GM21737 (cell line): ENCODE data around the gene KRT2.

ENCODE experiments used
- ATAC-seq: cut with Tn5 transposase; IDR thresholded peaks from one replicate; pipeline ENCODE4 v1.9.1; 2021; ENCODE audit warnings: mild to moderate bottlenecking, moderate library complexity; ENCODE audit not compliant: unreplicated experiment

KRT2 gene

GRCh38 chr12:52617403-52617785 lies 34.6 kb downstream of the KRT2 start:
- no peak for ATAC-seq

- ATAC-seq: no peak
Measured at GRCh38 chr12:52616680-52617402, 35.2 kb downstream of the KRT2 start.

- ATAC-seq: no peak
Measured at GRCh38 chr12:52615912-52616311, 36.1 kb downstream of the KRT2 start.

- no peak for ATAC-seq
Measured at GRCh38 chr12:52615208-52615868, 36.7 kb downstream of the KRT2 start.

- no peak for ATAC-seq
Measured at GRCh38 chr12:52614381-52615207, 37.4 kb downstream of the KRT2 start.

GRCh38 chr12:52613384-52614030 lies 38.5 kb downstream of the KRT2 start:
- ATAC-seq: no peak

GRCh38 chr12:52612431-52613383 lies 39.3 kb downstream of the KRT2 start:
- ATAC-seq: no peak

- ATAC-seq: no peak
Measured at GRCh38 chr12:52611080-52611468, 40.9 kb downstream of the KRT2 start.

GRCh38 chr12:52608826-52609630 lies 43.0 kb downstream of the KRT2 start:
- no peak for ATAC-seq

GRCh38 chr12:52608161-52608560 lies 43.9 kb downstream of the KRT2 start:
- no peak for ATAC-seq

GRCh38 chr12:52607314-52607713 lies 44.7 kb downstream of the KRT2 start:
- no peak for ATAC-seq

- no peak for ATAC-seq
Measured at GRCh38 chr12:52606581-52607218, 45.3 kb downstream of the KRT2 start.

- ATAC-seq: no peak
Measured at GRCh38 chr12:52606096-52606495, 45.9 kb downstream of the KRT2 start.

GRCh38 chr12:52605542-52605941 lies 46.5 kb downstream of the KRT2 start:
- no peak for ATAC-seq

GRCh38 chr12:52604859-52605258 lies 47.2 kb downstream of the KRT2 start:
- no peak for ATAC-seq

GRCh38 chr12:52603314-52603713 lies 48.7 kb downstream of the KRT2 start:
- ATAC-seq: no peak

GRCh38 chr12:52602552-52602951 lies 49.5 kb downstream of the KRT2 start:
- no peak for ATAC-seq

GRCh38 chr12:52601671-52602070 lies 50.3 kb downstream of the KRT2 start:
- no peak for ATAC-seq

GRCh38 chr12:52600941-52601481 lies 51.0 kb downstream of the KRT2 start, which contains the start of gene KRT72:
Gene KRT72, minus strand, starts transcription at chr12:52601463. Its CDS starts 11 bp downstream, at chr12:52601452.
- ATAC-seq: no peak
